K562 (cell line): ENCODE measurements around the gene PHF3. TPM values are rescaled to one million over a fixed set of nuclear protein-coding genes. Genes with fewer than 3 reads are reported as not detected.
"Not testable (repeated sequence)": the region's sequence is repeated elsewhere in the genome, so short reads cannot be mapped to it uniquely, and the experiment has no call there.

ENCODE experiments used
- ATAC-seq: fragments of 200-7000 bp; cut with Tn5 transposase; 3 replicates; pipeline ENCODE4 v1.9.1; 2020; ENCODE audit warnings: moderate library complexity
- BruUV-seq: library from RNA; stranded (reverse); fragments of 400-500 nt; replicated peaks from 2 replicates; lab custom pipeline; 2021; lab: Mats Ljungman, UMichigan
- CTCF ChIA-PET: fragments of 300-600 bp; formaldehyde crosslinking; extraction: SDS; loops from one replicate; lab custom pipeline; 2021; ENCODE audit warnings: low intra/inter-chr PET ratio; lab: Yijun Ruan, JAX
- POLR2A ChIA-PET: fragments of 300-600, 350-650 bp; sonication (Branson Sonifier 250); formaldehyde crosslinking; extraction: SDS; loops from one replicate; lab custom pipeline; 2021; ENCODE audit warnings: antibody characterized with exemption, inconsistent platforms; lab: Yijun Ruan, JAX
- DNase-seq, 4 experiments: peaks; one replicate each; pipeline versions ENCODE4 v3.0.0 to v3.0.0-alpha.2; 2011 to 2018; ENCODE audit warnings: low spot score in 3 of 4, mixed read lengths in 3 of 4; ENCODE audit errors: extremely low read depth in 1 of 4
- FAIRE-seq: peaks from 2 replicates; lab custom pipeline; 2011; peaks lifted over from hg19 to GRCh38; lab: Jason Lieb, UNC
- H2AFZ ChIP-seq: 2 replicates; pipeline ENCODE4 v1.6.0; 2011; ENCODE audit warnings: low read depth, low read length, control low read depth, inconsistent platforms
- H3K27ac ChIP-seq: fragments of 200-600 bp; 3 replicates; pipeline ENCODE4 v1.8.0; 2011; ENCODE audit warnings: low read depth, mild to moderate bottlenecking, control low read depth, inconsistent platforms, low read length, moderate library complexity, mixed read lengths; ENCODE audit errors: extremely low read depth
- H3K27me3 ChIP-seq, 2 experiments: fragments of 300-600 bp in 1 of 2; 2 replicates in 1 of 2; 3 replicates in 1 of 2; pipeline versions ENCODE4 v1.6.0 to v1.8.0; 2011; ENCODE audit warnings: inconsistent platforms in 2 of 2, low read length in 2 of 2, mild to moderate bottlenecking in 1 of 2, mixed read lengths in 1 of 2, moderate library complexity in 1 of 2; ENCODE audit not compliant: control insufficient read depth in 2 of 2, insufficient read depth in 2 of 2
- H3K36me3 ChIP-seq: fragments of 300-600 bp; 3 replicates; pipeline ENCODE4 v1.8.0; 2011; ENCODE audit warnings: mild to moderate bottlenecking, low read length, inconsistent platforms; ENCODE audit not compliant: control insufficient read depth, insufficient read depth
- H3K4me1 ChIP-seq, 2 experiments: fragments of 200-600 bp in 1 of 2; replicated peaks in 1 of 2; 2 replicates in 1 of 2; 3 replicates in 1 of 2; pipeline versions ENCODE4 v1.5.1 to v1.8.0; 2011; ENCODE audit warnings: inconsistent platforms in 2 of 2, low read length in 2 of 2, mild to moderate bottlenecking in 1 of 2, mixed read lengths in 1 of 2, moderate library complexity in 1 of 2; ENCODE audit not compliant: control insufficient read depth in 2 of 2, insufficient read depth in 2 of 2
- H3K4me2 ChIP-seq: 2 replicates; pipeline ENCODE4 v1.6.1; 2011; ENCODE audit warnings: low read length, control low read depth, inconsistent platforms, mixed read lengths; ENCODE audit not compliant: insufficient read depth
- H3K4me3 ChIP-seq: fragments of 200-600 bp; sonication (generic), shearing (Covaris generic); 2 replicates; pipeline ENCODE4 v1.5.1; 2016; ENCODE audit warnings: control low read depth, inconsistent platforms
- H3K79me2 ChIP-seq: fragments of 200-600 bp; 3 replicates; pipeline ENCODE4 v1.8.0; 2011; ENCODE audit warnings: low read length, inconsistent platforms; ENCODE audit not compliant: control insufficient read depth, insufficient read depth
- H3K9ac ChIP-seq, 2 experiments: 2 replicates each; pipeline versions ENCODE4 v1.6.0 to v1.6.1; 2011; ENCODE audit warnings: low read depth in 2 of 2, low read length in 2 of 2, control low read depth in 1 of 2, inconsistent platforms in 1 of 2, mild to moderate bottlenecking in 1 of 2, mixed read lengths in 1 of 2; ENCODE audit not compliant: insufficient read depth in 1 of 2
- H3K9me1 ChIP-seq: one replicate; pipeline ENCODE4 v1.6.0; 2011; ENCODE audit warnings: inconsistent platforms, mild to moderate bottlenecking, low read length, moderate library complexity; ENCODE audit not compliant: control insufficient read depth, insufficient read depth
- H3K9me3 ChIP-seq: replicated peaks from 2 replicates; pipeline ENCODE4 v1.5.1; 2011; ENCODE audit warnings: low read depth, low read length, inconsistent platforms; ENCODE audit not compliant: control insufficient read depth, insufficient read depth
- H4K20me1 ChIP-seq: replicated peaks from 2 replicates; pipeline ENCODE4 v1.6.1; 2011; ENCODE audit warnings: low read length, inconsistent platforms, mixed read lengths; ENCODE audit not compliant: control insufficient read depth, insufficient read depth
- AFF4 ChIP-seq: sonication (generic); formaldehyde crosslinking; IDR thresholded peaks from 2 replicates; pipeline ENCODE4 v1.8.0; 2023; ENCODE audit warnings: mild to moderate bottlenecking, missing genetic modification reagents
- CBX1 ChIP-seq: sonication (generic); IDR thresholded peaks from 2 replicates; pipeline ENCODE4 v1.6.1; 2016; ENCODE audit warnings: antibody characterized with exemption, low read depth, mild to moderate bottlenecking
- CXXC5 ChIP-seq: fragments of 250-450 bp; sonication (Bioruptor Pico); IDR thresholded peaks from 2 replicates; pipeline ENCODE4 v1.8.0; 2022; ENCODE audit warnings: inconsistent platforms, mild to moderate bottlenecking, moderate library complexity
- FOSL1 ChIP-seq: fragments of 200-800 bp; sonication (Bioruptor generic); conservative IDR thresholded peaks from 2 replicates; pipeline ENCODE4 v1.6.1; 2016; ENCODE audit warnings: missing genetic modification characterization, missing compliant biosample characterization
- GABPA ChIP-seq: fragments of 200-800 bp; sonication (Bioruptor generic); conservative IDR thresholded peaks from 2 replicates; pipeline ENCODE4 v1.6.1; 2016; ENCODE audit warnings: low read depth, missing genetic modification characterization, missing compliant biosample characterization
- HES1 ChIP-seq: fragments of 450-650 bp; IDR thresholded peaks from 2 replicates; pipeline ENCODE4 v1.6.1; 2016; ENCODE audit warnings: low read depth, mild to moderate bottlenecking, moderate library complexity
- NR4A1 ChIP-seq, 2 experiments: fragments of 250-450 bp in 1 of 2; fragments of 450-650 bp in 1 of 2; sonication (Bioruptor Pico) in 1 of 2; IDR thresholded peaks; 2 replicates each; pipeline versions ENCODE4 v1.4.0 to v1.6.1; 2016 to 2020; ENCODE audit warnings: mild to moderate bottlenecking in 2 of 2, missing compliant biosample characterization in 1 of 2, missing genetic modification characterization in 1 of 2, moderate library complexity in 1 of 2
- PPARD ChIP-seq: fragments of 250-450 bp; sonication (Bioruptor Pico); IDR thresholded peaks from 2 replicates; pipeline ENCODE4 v1.8.0; 2022; ENCODE audit warnings: inconsistent platforms, mild to moderate bottlenecking, moderate library complexity
- TAF15 ChIP-seq: fragments of 200-400 bp; formaldehyde crosslinking; IDR thresholded peaks from 2 replicates; pipeline ENCODE4 v1.6.1; 2017; ENCODE audit warnings: mild to moderate bottlenecking, low read depth, low read length, moderate library complexity
- ZBTB1 ChIP-seq: sonication (generic); formaldehyde crosslinking; IDR thresholded peaks from 2 replicates; pipeline ENCODE4 v1.8.1; 2023; ENCODE audit warnings: missing genetic modification reagents, low read depth, mild to moderate bottlenecking, borderline replicate concordance
- ZNF695 ChIP-seq: fragments of 450-650 bp; formaldehyde crosslinking; IDR thresholded peaks from 2 replicates; pipeline ENCODE4 v1.4.0; 2020; ENCODE audit warnings: mild to moderate bottlenecking, moderate library complexity
- WGBS: fragments of 100-300 bp; shearing (Covaris generic); methylation state at CpG from one replicate; pipeline ENCODE4 v1.1.6; 2016; ENCODE audit warnings: low coverage, mixed read lengths; ENCODE audit not compliant: insufficient coverage; ENCODE audit errors: missing lambda C conversion rate; 5-methylcytosine and 5-hydroxymethylcytosine counted together
- in situ Hi-C: fragments of 300-500 bp; cut with MboI; formaldehyde crosslinking; loops from 4 replicates; pipeline ENCODE4 v1.15.0; 2018; ENCODE audit warnings: inconsistent platforms, mixed read lengths
- intact Hi-C: fragments of 100-400 bp; cut with micrococcal nuclease; formaldehyde crosslinking; loops from 2 replicates; pipeline ENCODE4 v1.14.2; 2022
- polyA plus RNA-seq, 8 experiments: library from polyadenylated mRNA; depleted of rRNA in 4 of 8; stranded (reverse) in 5 of 8; unstranded in 3 of 8; fragments of >200 nt; fragmentation: Nextera tagmentation in 2 of 8; fragmentation: Illumina TruSeq in 1 of 8; extraction: Ambion mirVana in 2 of 8; extraction: Trizol in 1 of 8; gene quantifications; 2 replicates each; pipeline versions ENCODE4 v1.2.1 to v1.2.3, GENCODE V29; 2011 to 2014; ENCODE audit warnings: inconsistent platforms in 1 of 8, missing spikeins in 1 of 8
- total RNA-seq, 7 experiments: library from RNA; depleted of rRNA in 6 of 7; stranded (reverse); fragments of >200 nt in 6 of 7; fragmentation: Illumina TruSeq in 2 of 7; extraction: Trizol in 2 of 7; gene quantifications; 2 replicates each; pipeline versions ENCODE4 v1.2.1 to v1.2.3, GENCODE V29; 2011 to 2021; ENCODE audit warnings: low replicate concordance in 1 of 7

PHF3 gene
- total and polyA plus RNA-seq, 9 of the 15 experiments (the other 6 are each of a cell fraction or from before 2014, with no cell fraction given) = 8.1 to 51.2 (median 30.9) TPM

- intact Hi-C loops, H2AFZ ChIP-seq, ATAC-seq, H3K9ac ChIP-seq, FAIRE-seq, BruUV-seq, H3K9me3 ChIP-seq, DNase-seq, H3K36me3 ChIP-seq, in situ Hi-C loops, H3K4me2 ChIP-seq, CTCF ChIA-PET, H3K79me2 ChIP-seq, H3K27me3 ChIP-seq, H3K4me3 ChIP-seq, H3K27ac ChIP-seq, POLR2A ChIA-PET, H3K9me1 ChIP-seq, H4K20me1 ChIP-seq, H3K4me1 ChIP-seq: not testable (repeated sequence)
- WGBS = 0% methylated on average over 1 of the region's 2 CpGs
Measured at GRCh38 chr6:63738190-63738589, 102.6 kb downstream of the PHF3 start.

GRCh38 chr6:63739094-63739687, 103.6 kb downstream of the PHF3 start:
- in situ Hi-C loops = no loop called here
- no peak overlapping the region for H3K9ac ChIP-seq
- ATAC-seq (no peak), FAIRE-seq (no peak), DNase-seq (no peak)
- no peaks in the 10 kb centered on the region for H4K20me1 ChIP-seq
- H3K79me2 ChIP-seq = no peaks in the 10 kb centered on the region
- H3K4me1 ChIP-seq = no peaks in the 10 kb centered on the region
- H2AFZ ChIP-seq = no peak overlapping the region
- no peak overlapping the region for H3K4me2 ChIP-seq
- no peaks in the 10 kb centered on the region for H3K27me3 ChIP-seq
- no peak overlapping the region for H3K4me3 ChIP-seq
- no peak overlapping the region for H3K27ac ChIP-seq
- no peaks in the 10 kb centered on the region for H3K36me3 ChIP-seq
- BruUV-seq = no TSS peak
- 0% methylated on average over 1 of the region's 1 CpG for WGBS
- ChIA-PET CTCF (interaction anchor here (0.6 kb wide), 1 partner anchor 137 kb away, joined by 3 read pairs; no protein-coding TSS in a partner anchor), POLR2A (no interaction called here)
- H3K9me3 ChIP-seq = no peaks in the 10 kb centered on the region; the same call in 1 of the 2 replicates
- H3K9me1 ChIP-seq = no peaks in the 10 kb centered on the region
- intact Hi-C loops = no loop called here
- no peak for TF ChIP-seq NR4A1 (CRISPR knock-in tag; IDR thresholded peaks at IDR 0.05)
- no peak for TF ChIP-seq NR4A1 (tag; IDR thresholded peaks at IDR 0.05)
- no peak for TF ChIP-seq AFF4 (CRISPR knock-in tag)
- TF ChIP-seq FOSL1 = no peak
- TF ChIP-seq PPARD (CRISPR knock-in tag) = no peak
- no peak for TF ChIP-seq CBX1
- TF ChIP-seq GABPA = no peak
- no peak for TF ChIP-seq CXXC5 (CRISPR knock-in tag)
- no peak for TF ChIP-seq HES1
- TF ChIP-seq ZNF695 (CRISPR knock-in tag) = no peak
- TF ChIP-seq ZBTB1 (CRISPR knock-in tag) = no peak
- no peak for TF ChIP-seq TAF15
